Right lobe of liver (tissue), 6 donors: ENCODE measurements around the gene DENND1B. TPM values are rescaled to one million over a fixed set of nuclear protein-coding genes. Genes with fewer than 3 reads are reported as not detected.
A peak's percentile ranks its signal among the peaks of the same experiment; 100 is the strongest.

Experiments
- ATAC-seq, 4 donors: fragments of 200-7000 bp; cut with Tn5 transposase; one replicate each; pipeline ENCODE4 v1.9.1; 2020; ENCODE audit warnings: mild to moderate bottlenecking in 4 of 4, moderate library complexity in 4 of 4
- DNase-seq, 3 donors: peaks; one replicate each; pipeline ENCODE4 v3.0.0-alpha.2; 2020
- H3K27ac ChIP-seq, 3 donors: fragments of 200-600 bp; one replicate each; pipeline ENCODE4 v1.8.0; 2022
- H3K27me3 ChIP-seq, 2 donors: fragments of 200-600 bp; one replicate each; pipeline ENCODE4 v1.8.0; 2022
- H3K36me3 ChIP-seq, 4 donors: fragments of 200-600 bp; sonication (generic) in 1 of 4; one replicate each; pipeline versions ENCODE4 v1.5.1 to v1.8.0; 2017 to 2022; ENCODE audit warnings: control low read depth in 1 of 4
- H3K4me1 ChIP-seq, 4 donors: fragments of 200-600 bp; sonication (generic) in 1 of 4; one replicate each; pipeline versions ENCODE4 v1.5.1 to v1.8.0; 2017 to 2022; ENCODE audit warnings: control low read depth in 1 of 4
- H3K4me3 ChIP-seq, 3 donors: fragments of 200-600 bp; one replicate each; pipeline ENCODE4 v1.8.0; 2022
- H3K9me3 ChIP-seq, 4 donors: fragments of 200-600 bp; sonication (generic) in 1 of 4; one replicate each; pipeline versions ENCODE4 v1.5.1 to v1.8.0; 2017 to 2022; ENCODE audit warnings: control low read depth in 1 of 4
- CTCF ChIP-seq, 4 donors: fragments of 200-600 bp in 3 of 4; fragments of 450-650 bp in 1 of 4; IDR thresholded peaks; one replicate each; pipeline versions ENCODE4 v1.5.1 to v1.8.0; 2016 to 2022; ENCODE audit warnings: antibody characterized with exemption in 4 of 4, mild to moderate bottlenecking in 2 of 4
- POLR2A ChIP-seq: fragments of 450-650 bp; IDR thresholded peaks from one replicate; pipeline ENCODE4 v1.6.1; 2017; ENCODE audit warnings: antibody characterized with exemption, mild to moderate bottlenecking
- WGBS: methylation state at CpG from one replicate; pipeline ENCODE4 v1.1.6; 2018; ENCODE audit warnings: low coverage, low lambda C conversion rate; ENCODE audit not compliant: insufficient coverage; ENCODE audit errors: missing lambda C conversion rate; 5-methylcytosine and 5-hydroxymethylcytosine counted together
- intact Hi-C, 2 donors: fragments of 100-400 bp; cut with DNase I; formaldehyde crosslinking; loops; one replicate each; pipeline versions ENCODE4 v1.11.2 to v1.14.1; 2022
- total RNA-seq, 6 experiments: library from RNA; depleted of rRNA in 2 of 6; stranded (reverse); fragments of >200 nt in 2 of 6; fragmentation: NEBNext Ultra II Directional in 3 of 6; extraction: Animal tissue kit (Norgen Biotek cat#: 25700) in 3 of 6; gene quantifications; one replicate each; pipeline versions ENCODE4 v1.1.0 to v1.2.4, GENCODE V29; 2016 to 2023
- donor health status: DM: no; HTN: yes; CAD: no.
- donor health status: DM: no; HTN: no; CAD: no.
- donor health status: DM: no; HTN: no; CAD: no.
- donor health status: DM: no; HTN: yes; CAD: no.
- donor health status: DM: no; HTN: yes; CAD: no.

Gene DENND1B
- total RNA-seq, 6 experiments from 2014 or later = 6.4 to 8.9 (median 7.3) TPM

GRCh38 chr1:197806718-197807117, 31.4 kb upstream of the DENND1B start:
- WGBS = 92% methylated on average over 1 of the region's 1 CpG
- Histone ChIP-seq H3K4me1 (no peaks in the 10 kb centered on the region), H3K4me3 (no peak overlapping the region), H3K9me3 (no peaks in the 10 kb centered on the region), H3K36me3 (no peaks in the 10 kb centered on the region), H3K27ac (no peak overlapping the region), H3K27me3 (no peaks in the 10 kb centered on the region)
- TF ChIP-seq CTCF (IDR thresholded peaks at IDR 0.05) (no peak), POLR2A (no peak)
- intact Hi-C loops = no loop called here
- ATAC-seq (no peak), DNase-seq (no peak)

DNA sequence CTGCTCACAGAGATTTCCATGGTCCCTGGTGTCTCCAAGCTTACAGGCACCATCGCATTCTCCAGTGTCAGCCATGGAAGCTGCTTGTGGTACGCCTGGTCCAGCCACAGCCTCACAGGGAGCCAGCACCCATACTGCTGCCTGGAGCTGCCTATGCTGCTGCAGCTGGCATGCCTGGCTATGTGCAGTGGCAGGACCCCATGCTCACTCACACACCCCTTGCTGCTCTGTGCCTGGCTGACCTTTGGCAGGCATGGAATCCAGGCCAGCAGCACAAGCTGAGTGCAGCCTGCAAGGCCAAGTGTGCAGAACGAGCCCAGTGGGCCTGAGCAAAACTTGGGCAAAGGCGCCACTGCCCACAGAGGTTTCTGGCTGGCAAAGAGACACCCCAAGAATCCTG, 26.4 kb upstream of the DENND1B start:
- DNase-seq = no peak

GRCh38 chr1:197801111-197801482, 25.8 kb upstream of the DENND1B start:
- Histone ChIP-seq H3K36me3 (no peaks in the 10 kb centered on the region), H3K4me1 (no peaks in the 10 kb centered on the region), H3K27ac (no peak overlapping the region), H3K9me3 (no peaks in the 10 kb centered on the region), H3K27me3 (no peaks in the 10 kb centered on the region), H3K4me3 (no peak overlapping the region)
- TF ChIP-seq CTCF (IDR thresholded peaks at IDR 0.05) (no peak), POLR2A (no peak)
- DNase-seq (no peak), ATAC-seq (peak in 1 of 4 donors; percentile 20)
- WGBS = no CpG with 5 or more reads among the region's 1 CpG
- intact Hi-C loops = no loop called here

More for the DNA sequence above, 26.4 kb upstream of the DENND1B start:
- no CpG with 5 or more reads among the region's 4 CpGs for WGBS
- Histone ChIP-seq H3K4me3 (no peak overlapping the region), H3K36me3 (no peaks in the 10 kb centered on the region), H3K27ac (no peak overlapping the region), H3K27me3 (no peaks in the 10 kb centered on the region), H3K4me1 (no peaks in the 10 kb centered on the region), H3K9me3 (no peaks in the 10 kb centered on the region)
- TF ChIP-seq POLR2A (no peak), CTCF (IDR thresholded peaks at IDR 0.05) (no peak)
- intact Hi-C loops = no loop called here
- no peak for ATAC-seq

DNA sequence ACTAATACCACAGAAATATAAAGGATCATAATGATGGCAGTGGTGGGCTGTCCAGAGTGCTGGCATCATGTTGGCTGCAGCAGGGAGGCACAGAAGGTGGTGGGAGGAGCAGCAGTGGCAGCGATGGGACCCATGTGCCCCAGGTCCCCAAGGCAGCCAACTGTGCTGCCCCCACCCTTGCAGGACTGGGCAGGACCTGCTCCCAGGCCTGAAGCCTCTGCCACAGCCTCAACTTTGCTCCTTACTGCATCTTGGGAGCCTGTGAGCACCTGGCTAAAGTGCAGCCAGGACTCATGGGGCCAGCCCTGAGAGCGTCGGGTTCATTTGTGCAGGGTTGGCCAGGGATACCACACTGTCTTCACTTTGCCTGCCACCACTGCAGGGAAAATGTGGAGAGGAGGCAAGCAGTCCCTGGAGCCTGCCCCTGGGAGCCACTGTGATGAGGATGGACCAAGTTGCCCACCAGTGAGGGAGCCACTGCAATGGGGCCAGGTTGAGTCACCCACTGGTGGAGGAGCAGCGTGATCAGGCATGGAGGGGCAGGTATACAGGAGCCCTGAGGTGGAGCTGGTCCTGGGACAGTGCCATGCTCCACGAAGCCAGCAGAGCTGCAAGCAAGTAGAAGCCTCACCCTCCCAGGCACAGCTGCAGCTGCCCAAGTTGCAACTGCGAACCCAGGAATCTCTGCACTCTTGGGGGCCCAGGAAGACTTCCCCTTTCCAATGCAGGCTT, 25.3 kb upstream of the DENND1B start:
- ATAC-seq (peak in 1 of 4 donors; percentile 30), DNase-seq (no peak)
- Histone ChIP-seq H3K4me1 (no peaks in the 10 kb centered on the region), H3K27me3 (no peaks in the 10 kb centered on the region), H3K27ac (no peak overlapping the region), H3K36me3 (no peaks in the 10 kb centered on the region), H3K9me3 (no peaks in the 10 kb centered on the region), H3K4me3 (no peak overlapping the region)
- WGBS = no CpG with 5 or more reads among the region's 6 CpGs
- intact Hi-C loops = no loop called here
- no peak for TF ChIP-seq CTCF (IDR thresholded peaks at IDR 0.05)
- TF ChIP-seq POLR2A = no peak

GRCh38 chr1:197799271-197799670, 24.0 kb upstream of the DENND1B start:
- no peak overlapping the region for H3K4me3 ChIP-seq
- no peaks in the 10 kb centered on the region for H3K4me1 ChIP-seq
- no peak for DNase-seq
- TF ChIP-seq CTCF (IDR thresholded peaks at IDR 0.05) = no peak
- no peak for TF ChIP-seq POLR2A
- no peaks in the 10 kb centered on the region for H3K36me3 ChIP-seq
- H3K27me3 ChIP-seq = no peaks in the 10 kb centered on the region
- intact Hi-C loops = no loop called here
- H3K27ac ChIP-seq = no peak overlapping the region
- H3K9me3 ChIP-seq = no peaks in the 10 kb centered on the region
- ATAC-seq = no peak
